Thoracic aorta (tissue), 2 donors: ENCODE results near the gene MAMSTR. TPM values are rescaled to one million over a fixed set of nuclear protein-coding genes. Genes with fewer than 3 reads are reported as not detected.

ENCODE experiments used
- ATAC-seq: fragments of 150-250 bp; one replicate; pipeline ENCODE4 v1.8.0; 2017; ENCODE audit warnings: low read depth; ENCODE audit not compliant: insufficient number of reproducible peaks, low FRiP score
- DNase-seq: peaks from one replicate; pipeline ENCODE4 v3.0.0-alpha.2; 2020; ENCODE audit warnings: low spot score
- H3K27ac ChIP-seq, 2 donors: fragments of 200-600 bp; sonication (generic); 1 replicate in 1 of 2; 2 replicates in 1 of 2; pipeline ENCODE4 v1.5.1; 2016; ENCODE audit warnings: mild to moderate bottlenecking in 2 of 2, moderate library complexity in 2 of 2
- H3K27me3 ChIP-seq: fragments of 200-600 bp; sonication (generic); replicated peaks from 2 replicates; pipeline ENCODE4 v1.6.0; 2016; ENCODE audit warnings: mild to moderate bottlenecking; ENCODE audit not compliant: insufficient read depth
- H3K36me3 ChIP-seq: fragments of 200-600 bp; sonication (generic); one replicate; pipeline ENCODE4 v1.5.1; 2016
- H3K4me1 ChIP-seq, 2 donors: fragments of 200-600 bp; sonication (generic); 1 replicate in 1 of 2; 2 replicates in 1 of 2; pipeline versions ENCODE4 v1.5.1 to v1.6.0; 2016; ENCODE audit warnings: low read depth in 2 of 2, mild to moderate bottlenecking in 1 of 2; ENCODE audit not compliant: control insufficient read depth in 1 of 2
- H3K4me3 ChIP-seq: fragments of 200-600 bp; sonication (generic); 2 replicates; pipeline ENCODE4 v1.5.1; 2016; ENCODE audit warnings: mild to moderate bottlenecking
- H3K9me3 ChIP-seq: fragments of 200-600 bp; sonication (generic); 2 replicates; pipeline ENCODE4 v1.5.1; 2016
- CTCF ChIP-seq: fragments of 200-600 bp; sonication (generic); IDR thresholded peaks from one replicate; pipeline ENCODE4 v1.5.1; 2019; ENCODE audit warnings: antibody characterized with exemption
- total RNA-seq, 2 donors: library from RNA; depleted of rRNA; stranded (reverse); fragments of >200 nt; gene quantifications; one replicate each; pipeline versions ENCODE4 v1.1.0 to v1.2.3, GENCODE V29; 2016

Gene MAMSTR
- total RNA-seq, 2 donors from 2014 or later, result not detected

DNA sequence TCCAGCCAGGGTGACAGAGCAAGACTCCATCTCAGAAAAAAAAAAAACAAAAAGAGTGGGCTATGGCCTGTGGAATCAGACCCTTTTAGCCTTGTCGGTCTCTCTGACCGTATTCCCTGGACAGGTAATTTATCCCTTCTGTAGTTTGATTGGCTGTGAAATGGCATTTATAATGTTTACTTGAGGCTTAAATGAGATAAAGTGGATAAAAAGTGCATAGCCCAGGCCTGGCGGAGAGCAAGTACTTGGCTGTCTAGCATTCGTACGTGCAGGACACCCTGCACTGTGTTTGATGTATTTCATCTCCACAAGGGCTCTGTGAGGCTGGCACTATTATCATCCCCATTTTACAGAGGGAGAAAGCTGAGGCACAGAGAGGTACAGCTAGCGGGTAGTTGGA, 53.7 kb downstream of the MAMSTR start:
- DNase-seq (no peak), ATAC-seq (no peak)
- Histone ChIP-seq H3K4me1 (peaks cover 0 to 6% of the 10 kb centered on the region in 2 donors), H3K9me3 (no peaks in the 10 kb centered on the region), H3K27ac (no peak overlapping the region), H3K27me3 (no peaks in the 10 kb centered on the region), H3K4me3 (no peak overlapping the region), H3K36me3 (no peaks in the 10 kb centered on the region)
- TF ChIP-seq CTCF, result no peak

DNA sequence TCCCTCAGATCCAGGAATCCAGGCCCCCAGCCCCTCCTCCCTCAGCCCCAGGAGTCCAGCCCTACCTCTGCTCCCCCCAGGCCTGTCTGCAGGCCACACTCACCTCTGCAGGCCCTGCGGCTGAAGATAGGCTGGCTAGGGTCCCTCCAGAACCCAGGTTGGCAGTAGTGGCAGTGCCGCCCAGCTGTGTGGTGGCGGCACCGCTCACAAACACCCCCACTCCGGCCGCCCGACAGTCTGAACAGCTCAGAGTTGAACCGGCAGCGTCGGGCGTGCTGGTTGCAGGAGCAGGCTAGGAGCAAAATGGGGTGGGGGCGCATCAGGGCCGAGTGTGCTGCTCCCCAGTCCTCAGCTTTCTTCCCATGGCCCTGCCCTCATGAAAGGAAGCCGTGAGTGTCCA, 55.0 kb downstream of the MAMSTR start:
- Histone ChIP-seq H3K4me1 (peaks cover 0 to 6% of the 10 kb centered on the region in 2 donors), H3K36me3 (no peaks in the 10 kb centered on the region), H3K4me3 (no peak overlapping the region), H3K27me3 (no peaks in the 10 kb centered on the region), H3K9me3 (no peaks in the 10 kb centered on the region), H3K27ac (no peak overlapping the region)
- no peak for TF ChIP-seq CTCF
- DNase-seq (no peak), ATAC-seq (no peak)

DNA sequence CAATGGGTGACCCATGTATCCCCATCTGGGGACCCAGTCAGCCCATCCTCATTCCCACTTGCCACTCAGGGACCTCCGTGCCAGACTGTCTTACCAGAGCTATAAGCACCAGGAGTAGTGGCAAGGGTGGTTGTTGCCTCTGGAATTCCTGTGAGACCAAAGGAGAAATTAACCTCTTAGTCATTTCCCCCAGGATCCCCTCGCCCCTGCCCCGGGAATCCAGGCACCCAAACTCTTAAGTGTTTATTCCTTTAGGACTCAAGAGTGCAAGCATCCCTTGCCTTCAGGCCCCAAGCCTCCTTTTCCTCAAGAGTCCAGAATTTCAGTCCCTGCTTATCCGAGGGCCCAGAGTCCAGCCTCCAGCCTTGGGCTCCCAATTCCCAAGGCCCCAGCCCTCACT, 55.9 kb downstream of the MAMSTR start:
- ATAC-seq, result no peak
- H3K4me1 ChIP-seq, result peaks cover 0 to 6% of the 10 kb centered on the region in 2 donors
- H3K27ac ChIP-seq, result no peak overlapping the region
- H3K36me3 ChIP-seq, result no peaks in the 10 kb centered on the region
- no peaks in the 10 kb centered on the region for H3K9me3 ChIP-seq
- no peaks in the 10 kb centered on the region for H3K27me3 ChIP-seq
- DNase-seq, result no peak
- TF ChIP-seq CTCF, result no peak
- H3K4me3 ChIP-seq, result no peak overlapping the region

Other genes with a start within 250 kb of the MAMSTR start
- gene LMTK3, start 207.9 kb downstream of the MAMSTR start, total RNA-seq, result 1 to 10 TPM in 1 of 2 donors, under 1 TPM in 1; 0.41 to 4.5 TPM
- gene SULT2B1, start 167.6 kb downstream of the MAMSTR start, total RNA-seq, result not detected
- gene SPACA4, start 113.0 kb downstream of the MAMSTR start, total RNA-seq, result not detected
- 1 to 10 TPM in 1 of 2 donors, not detected in 1; 2.0 TPM for gene FAM83E, start 104.6 kb downstream of the MAMSTR start, total RNA-seq
- gene RPL18, start 100.5 kb downstream of the MAMSTR start, total RNA-seq, result 1,000 to 10,000 TPM; 1,120 to 1,389 TPM
- gene SPHK2, start 100.2 kb downstream of the MAMSTR start, total RNA-seq, result 10 to 100 TPM; 16.2 to 49.0 TPM
- gene DBP, start 82.3 kb downstream of the MAMSTR start, total RNA-seq, result 10 to 100 TPM in 1 of 2 donors, 1 to 10 TPM in 1; 3.9 to 15.0 TPM
- gene CA11, start 73.5 kb downstream of the MAMSTR start, total RNA-seq, result 1 to 10 TPM; 3.0 to 4.6 TPM
- 1 to 10 TPM in 1 of 2 donors, under 1 TPM in 1; 0.54 to 2.8 TPM for gene NTN5, start 46.7 kb downstream of the MAMSTR start, total RNA-seq
- gene FUT2, start 23.8 kb downstream of the MAMSTR start, total RNA-seq, result 1 to 10 TPM in 1 of 2 donors, not detected in 1; 2.3 TPM
- gene RASIP1, start 20.9 kb upstream of the MAMSTR start, total RNA-seq, result 10 to 100 TPM; 11.6 to 12.3 TPM
- gene IZUMO1, start 27.2 kb upstream of the MAMSTR start, total RNA-seq, result not detected
- gene FUT1, start 32.9 kb upstream of the MAMSTR start, total RNA-seq, result under 1 TPM; 0.27 to 0.99 TPM
- not detected for gene FGF21, start 35.8 kb upstream of the MAMSTR start, total RNA-seq
- gene BCAT2, start 91.3 kb upstream of the MAMSTR start, total RNA-seq, result 10 to 100 TPM; 26.5 to 38.4 TPM
- 10 to 100 TPM; 10.2 to 16.8 TPM for gene HSD17B14, start 116.8 kb upstream of the MAMSTR start, total RNA-seq
- gene PLEKHA4, start 148.9 kb upstream of the MAMSTR start, total RNA-seq, result 10 to 100 TPM; 45.1 to 45.2 TPM
- 100 to 1,000 TPM; 108 to 139 TPM for gene PPP1R15A, start 152.7 kb upstream of the MAMSTR start, total RNA-seq
- gene TULP2, start 179.0 kb upstream of the MAMSTR start, total RNA-seq, result under 1 TPM; 0.27 to 0.78 TPM
- gene NUCB1, start 180.6 kb upstream of the MAMSTR start, total RNA-seq, result 100 to 1,000 TPM; 415 to 671 TPM
- 1 to 10 TPM in 1 of 2 donors, not detected in 1; 3.7 TPM for gene DHDH, start 214.0 kb upstream of the MAMSTR start, total RNA-seq
- 100 to 1,000 TPM in 1 of 2 donors, 10 to 100 TPM in 1; 53.1 to 104 TPM for gene BAX, start 235.2 kb upstream of the MAMSTR start, total RNA-seq
- gene FTL, start 245.6 kb upstream of the MAMSTR start, total RNA-seq, result 1,000 to 10,000 TPM; 3,403 to 7,108 TPM